WTC11 (cell line): ENCODE measurements around the gene AKAP6. TPM values are rescaled to one million over a fixed set of nuclear protein-coding genes. Genes with fewer than 3 reads are reported as not detected.

Source experiments
- ATAC-seq: fragments of 200-7000 bp; cut with Tn5 transposase; 2 replicates; pipeline ENCODE4 v1.10.0; 2021; ENCODE audit warnings: mild to moderate bottlenecking, moderate library complexity
- CTCF ChIA-PET: fragments of 300-600 bp; sonication (Branson Sonifier 250); formaldehyde crosslinking; loops from one replicate; lab custom pipeline; 2021; ENCODE audit warnings: antibody characterized with exemption; lab: Charles Lee
- POLR2A ChIA-PET: fragments of 350-600 bp; sonication (Branson Sonifier 250); formaldehyde crosslinking; loops from one replicate; lab custom pipeline; 2021; ENCODE audit warnings: antibody characterized with exemption; lab: Charles Lee
- DNase-seq: peaks from one replicate; pipeline ENCODE4 v3.0.0; 2021; ENCODE audit warnings: low spot score
- H3K27ac Mint-ChIP-seq: 2 replicates; pipeline ENCODE4 v1.8.0; 2021; ENCODE audit warnings: mixed read lengths
- H3K27me3 Mint-ChIP-seq: 2 replicates; pipeline ENCODE4 v1.8.0; 2021; ENCODE audit warnings: low read depth, mild to moderate bottlenecking, moderate library complexity, mixed read lengths
- H3K36me3 Mint-ChIP-seq: 2 replicates; pipeline ENCODE4 v1.8.0; 2021; ENCODE audit warnings: mixed read lengths
- H3K4me1 Mint-ChIP-seq: 2 replicates; pipeline ENCODE4 v1.8.0; 2022; ENCODE audit warnings: mixed read lengths
- H3K4me3 Mint-ChIP-seq: 2 replicates; pipeline ENCODE4 v1.8.0; 2021; ENCODE audit warnings: mild to moderate bottlenecking, moderate library complexity, mixed read lengths
- H3K9me3 Mint-ChIP-seq: 2 replicates; pipeline ENCODE4 v1.8.0; 2021; ENCODE audit warnings: mixed read lengths
- ATF3 ChIP-seq: sonication (generic); formaldehyde crosslinking; conservative IDR thresholded peaks from 2 replicates; pipeline ENCODE4 v1.8.1; 2022; ENCODE audit warnings: mild to moderate bottlenecking, missing genetic modification reagents
- CDX4 ChIP-seq: fragments of 250-450 bp; sonication (Bioruptor Pico); IDR thresholded peaks from 2 replicates; pipeline ENCODE4 v1.9.0; 2021; ENCODE audit warnings: moderate library complexity, mild to moderate bottlenecking, inconsistent platforms, borderline replicate concordance
- E2F1 ChIP-seq: sonication (generic); formaldehyde crosslinking; IDR thresholded peaks from 2 replicates; pipeline ENCODE4 v1.8.0; 2022; ENCODE audit warnings: mild to moderate bottlenecking, missing genetic modification reagents
- ESRRA ChIP-seq: sonication (generic); formaldehyde crosslinking; IDR thresholded peaks from 2 replicates; pipeline ENCODE4 v1.8.1; 2022; ENCODE audit warnings: mild to moderate bottlenecking, missing genetic modification reagents, borderline replicate concordance
- ETV6 ChIP-seq: sonication (generic); formaldehyde crosslinking; IDR thresholded peaks from 2 replicates; pipeline ENCODE4 v1.8.1; 2022; ENCODE audit warnings: mild to moderate bottlenecking, missing genetic modification reagents
- GRHL2 ChIP-seq: fragments of 250-450 bp; sonication (Bioruptor Pico); IDR thresholded peaks from 2 replicates; pipeline ENCODE4 v1.8.0; 2022; ENCODE audit warnings: mild to moderate bottlenecking, moderate library complexity; ENCODE audit not compliant: insufficient replicate concordance, severe bottlenecking
- HMGA2 ChIP-seq: fragments of 250-450 bp; sonication (Bioruptor Pico); IDR thresholded peaks from 2 replicates; pipeline ENCODE4 v1.4.0; 2021; ENCODE audit warnings: mild to moderate bottlenecking, moderate library complexity
- HMGXB4 ChIP-seq: sonication (generic); formaldehyde crosslinking; IDR thresholded peaks from 2 replicates; pipeline ENCODE4 v1.8.1; 2023; ENCODE audit warnings: mild to moderate bottlenecking, moderate library complexity, missing genetic modification reagents
- PRDM15 ChIP-seq: sonication (generic); formaldehyde crosslinking; IDR thresholded peaks from 2 replicates; pipeline ENCODE4 v1.8.0; 2022; ENCODE audit warnings: missing genetic modification reagents
- RELA ChIP-seq: sonication (generic); formaldehyde crosslinking; IDR thresholded peaks from 2 replicates; pipeline ENCODE4 v1.8.1; 2022; ENCODE audit warnings: missing genetic modification reagents, mild to moderate bottlenecking, borderline replicate concordance
- TEAD1 ChIP-seq: sonication (generic); formaldehyde crosslinking; IDR thresholded peaks from 2 replicates; pipeline ENCODE4 v1.8.0; 2022; ENCODE audit warnings: mild to moderate bottlenecking, missing genetic modification reagents
- TP53 ChIP-seq: sonication (generic); formaldehyde crosslinking; IDR thresholded peaks from 2 replicates; pipeline ENCODE4 v1.8.1; 2023; ENCODE audit warnings: mild to moderate bottlenecking, missing genetic modification reagents
- ZNF121 ChIP-seq: sonication (generic); formaldehyde crosslinking; IDR thresholded peaks from 2 replicates; pipeline ENCODE4 v1.8.0; 2023; ENCODE audit warnings: missing genetic modification reagents
- ZNF281 ChIP-seq: sonication (generic); formaldehyde crosslinking; IDR thresholded peaks from 2 replicates; pipeline ENCODE4 v1.8.0; 2023; ENCODE audit warnings: mild to moderate bottlenecking, missing genetic modification reagents
- ZNF317 ChIP-seq: sonication (generic); formaldehyde crosslinking; IDR thresholded peaks from 2 replicates; pipeline ENCODE4 v1.8.1; 2023; ENCODE audit warnings: low read depth, mild to moderate bottlenecking, moderate library complexity, missing genetic modification reagents, borderline replicate concordance
- ZNF423 ChIP-seq: fragments of 250-450 bp; sonication (Bioruptor Pico); IDR thresholded peaks from 2 replicates; pipeline ENCODE4 v2.1.2; 2022; ENCODE audit warnings: mild to moderate bottlenecking, moderate library complexity
- ZNF425 ChIP-seq: fragments of 250-450 bp; sonication (Bioruptor Pico); conservative IDR thresholded peaks from 2 replicates; pipeline ENCODE4 v1.9.0; 2021; ENCODE audit warnings: mild to moderate bottlenecking
- ZNF671 ChIP-seq: fragments of 250-450 bp; sonication (Bioruptor Pico); IDR thresholded peaks from 2 replicates; pipeline ENCODE4 v1.8.0; 2021; ENCODE audit warnings: mild to moderate bottlenecking
- total RNA-seq: library from RNA; stranded (reverse); gene quantifications from 3 replicates; pipeline ENCODE4 v1.2.3, GENCODE V29; 2021

The AKAP6 gene
- total RNA-seq, 1 experiment from 2014 or later = 0.63 TPM

- no peak for ATAC-seq
These were observed 179.2 kb downstream of the AKAP6 start for GRCh38 chr14:32508281-32508680.

GRCh38 chr14:32509632-32510187, 180.6 kb downstream of the AKAP6 start:
- H3K4me1 Mint-ChIP-seq = peaks cover 5% of the 10 kb centered on the region; the same call in 1 of the 2 replicates
- POLR2A ChIA-PET = no interaction called here
- CTCF ChIA-PET = interaction anchor here (1.4 kb wide), 1 partner anchor 50 kb away, joined by 5 read pairs; no protein-coding TSS in a partner anchor
- no peak for DNase-seq
- no peaks in the 10 kb centered on the region for H3K27me3 Mint-ChIP-seq
- H3K4me3 Mint-ChIP-seq = no peak overlapping the region
- H3K9me3 Mint-ChIP-seq = no peaks in the 10 kb centered on the region
- no peaks in the 10 kb centered on the region for H3K36me3 Mint-ChIP-seq
- H3K27ac Mint-ChIP-seq = no peak overlapping the region
- no peak for ATAC-seq
- TF ChIP-seq RELA (CRISPR knock-in tag) (no peak), ZNF671 (CRISPR knock-in tag) (no peak), ZNF121 (CRISPR knock-in tag) (no peak), ZNF425 (no peak), CDX4 (CRISPR knock-in tag) (no peak), ESRRA (CRISPR knock-in tag) (no peak), HMGXB4 (no peak), TEAD1 (no peak), ETV6 (no peak), HMGA2 (CRISPR knock-in tag) (no peak), ATF3 (CRISPR knock-in tag) (no peak), GRHL2 (CRISPR knock-in tag) (no peak), PRDM15 (CRISPR knock-in tag) (no peak), ZNF281 (CRISPR knock-in tag) (no peak), ZNF317 (CRISPR knock-in tag) (no peak)

More at GRCh38 chr14:32508281-32508680, 179.2 kb downstream of the AKAP6 start:
- CTCF ChIA-PET = no interaction called here
- no peak for TF ChIP-seq CDX4 (CRISPR knock-in tag)
- TF ChIP-seq RELA (CRISPR knock-in tag) = no peak
- TF ChIP-seq E2F1 (CRISPR knock-in tag) = no peak
- TF ChIP-seq TEAD1 = no peak
- no peak for TF ChIP-seq TP53 (CRISPR knock-in tag)
- TF ChIP-seq ZNF423 (CRISPR knock-in tag) = no peak
- TF ChIP-seq, all 79 proteins: peak for 0
- Mint-ChIP-seq H3K27me3 (no peaks in the 10 kb centered on the region), H3K36me3 (no peaks in the 10 kb centered on the region), H3K4me1 (peaks cover 5% of the 10 kb centered on the region; the same call in 1 of the 2 replicates), H3K27ac (no peak overlapping the region), H3K9me3 (no peaks in the 10 kb centered on the region), H3K4me3 (no peak overlapping the region)
- POLR2A ChIA-PET = interaction anchor here (0.6 kb wide), 1 partner anchor 58 kb away, joined by 3 read pairs; no protein-coding TSS in a partner anchor
- no peak for DNase-seq
